GM21515 (cell line): Measurements from ENCODE around the gene GRID2.
"Not testable (repeated sequence)": the region's sequence is repeated elsewhere in the genome, so short reads cannot be mapped to it uniquely, and the experiment has no call there.

Experiments used
- ATAC-seq: cut with Tn5 transposase; IDR thresholded peaks from one replicate; pipeline ENCODE4 v1.9.1; 2021; ENCODE audit not compliant: unreplicated experiment

The GRID2 gene

DNA sequence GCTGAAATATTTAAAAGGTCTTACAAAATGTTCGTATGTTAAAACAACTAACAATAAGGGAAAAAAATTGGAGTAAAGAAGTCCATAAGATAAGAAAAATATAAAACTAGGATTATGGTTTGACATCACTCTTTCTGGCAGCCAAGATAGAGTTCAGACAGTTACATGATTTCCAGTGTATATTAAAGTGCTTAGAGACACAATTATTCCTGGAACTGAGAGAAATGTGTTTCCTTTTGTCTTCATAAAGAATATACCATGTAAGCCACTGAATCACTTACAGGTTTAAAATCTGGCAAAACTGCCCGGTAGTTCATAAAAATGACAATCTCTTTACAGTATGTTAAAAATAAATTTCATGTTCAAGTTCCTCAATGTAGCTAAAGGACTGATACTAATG, 986.1 kb downstream of the GRID2 start:
- ATAC-seq = no peak

DNA sequence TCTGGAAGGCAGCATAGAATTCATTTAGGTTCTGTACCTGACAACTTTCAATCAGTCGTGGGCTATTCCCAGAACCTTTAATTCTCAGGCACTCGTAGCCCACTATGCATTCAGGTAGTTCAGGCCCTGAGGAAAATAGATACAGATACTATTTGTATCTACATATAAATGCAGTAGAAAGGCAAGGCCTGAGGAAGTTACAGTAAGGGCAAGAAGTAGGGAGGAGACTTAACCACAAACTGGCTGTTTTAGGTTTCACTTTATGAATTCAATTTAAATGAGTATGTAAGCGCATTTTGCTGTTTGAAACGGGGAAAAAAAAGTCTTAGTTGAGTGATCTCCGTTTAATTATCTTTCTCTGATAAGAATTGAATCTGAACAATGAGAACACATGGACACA, 995.4 kb downstream of the GRID2 start:
- no peak for ATAC-seq

DNA sequence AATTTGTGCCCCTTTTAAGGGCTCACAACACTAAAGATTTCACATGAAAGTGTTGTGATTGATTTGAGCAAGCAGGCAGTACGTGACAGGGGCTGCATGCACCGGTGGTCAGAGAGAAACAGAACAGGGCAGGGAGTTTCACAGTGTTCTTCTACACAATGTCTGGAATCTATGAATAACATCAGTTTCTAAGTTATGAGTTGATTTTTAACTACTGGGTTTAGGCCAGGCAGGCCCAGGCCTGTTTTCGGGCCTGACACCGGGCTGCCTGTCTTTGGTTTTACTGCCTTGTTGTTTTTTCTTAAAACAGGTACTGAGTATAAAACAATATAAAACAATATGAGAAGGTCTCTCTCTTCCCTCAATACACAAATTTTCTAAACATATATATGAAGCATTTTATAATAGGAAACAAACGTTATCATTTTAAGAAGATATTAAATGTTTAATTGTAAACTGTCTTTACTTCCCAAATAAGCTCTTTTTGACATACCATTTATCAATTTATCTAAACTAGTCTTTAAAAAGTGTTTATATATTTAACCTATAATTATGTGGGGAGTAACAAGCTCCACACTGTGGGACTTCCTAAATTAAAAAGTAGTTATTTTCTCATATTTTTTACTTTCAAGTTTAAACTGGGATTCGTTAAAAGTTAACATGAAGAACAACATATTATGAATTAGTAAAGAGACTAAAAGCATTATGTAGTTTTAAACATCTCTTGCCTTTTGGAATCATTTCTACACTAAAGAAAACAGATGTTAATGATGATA, 997.2 kb downstream of the GRID2 start:
- not testable (repeated sequence) for ATAC-seq

DNA sequence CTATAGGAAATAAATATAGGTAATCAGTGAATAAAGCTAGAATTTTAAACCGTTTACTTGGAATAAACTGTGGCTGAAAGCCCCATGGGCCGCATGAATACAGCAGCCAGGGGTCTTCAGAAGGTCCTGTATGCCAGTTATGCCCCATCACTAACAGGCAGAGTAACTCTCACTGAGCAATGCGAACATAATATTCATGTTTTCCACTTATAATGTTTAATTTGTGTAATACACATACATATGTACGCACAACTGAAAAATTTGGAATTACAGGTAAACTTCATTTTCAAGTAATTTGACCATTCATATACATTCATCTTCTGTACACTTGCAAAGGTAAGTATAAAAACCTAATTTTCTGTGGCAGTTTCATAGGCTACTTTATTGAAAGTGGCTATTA, 998.5 kb downstream of the GRID2 start:
- no peak for ATAC-seq

DNA sequence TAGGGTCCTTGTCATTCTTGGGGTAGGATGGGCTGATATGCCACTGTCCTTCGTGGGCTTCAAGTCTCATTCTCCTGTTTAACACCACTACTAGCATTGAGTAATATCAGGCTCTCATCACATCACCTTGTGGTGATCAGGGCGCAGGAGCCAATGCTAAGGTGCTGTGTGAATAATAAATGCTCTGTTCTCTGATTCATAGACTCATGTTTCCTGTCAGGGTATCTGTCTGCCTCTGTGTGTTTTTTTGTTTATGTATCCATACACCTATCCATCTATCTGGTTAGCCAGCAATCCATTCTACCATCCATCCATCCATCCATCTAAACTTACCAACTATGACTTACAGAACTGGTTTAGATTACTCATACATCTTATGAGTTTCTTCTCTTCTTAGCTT, 999.7 kb downstream of the GRID2 start:
- no peak for ATAC-seq

DNA sequence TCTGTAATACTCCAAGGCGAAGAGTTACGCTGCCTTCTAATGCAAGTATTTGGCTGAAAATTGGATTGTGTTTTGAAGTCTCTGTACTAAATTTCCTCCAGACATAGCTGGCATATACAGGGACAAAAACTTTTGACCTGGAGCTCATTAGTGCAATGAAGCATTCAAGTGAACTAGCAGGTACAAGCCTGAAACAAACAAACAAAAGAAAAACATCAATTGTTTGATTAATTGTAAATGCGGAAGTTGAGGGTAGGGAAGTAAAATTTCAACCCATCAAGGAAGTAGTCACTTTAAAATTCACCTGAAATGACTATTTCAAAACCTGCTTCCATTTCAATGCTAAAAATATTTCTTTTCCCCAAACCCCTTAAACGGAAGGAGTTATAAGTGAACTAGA, 1008.5 kb downstream of the GRID2 start:
- no peak for ATAC-seq

DNA sequence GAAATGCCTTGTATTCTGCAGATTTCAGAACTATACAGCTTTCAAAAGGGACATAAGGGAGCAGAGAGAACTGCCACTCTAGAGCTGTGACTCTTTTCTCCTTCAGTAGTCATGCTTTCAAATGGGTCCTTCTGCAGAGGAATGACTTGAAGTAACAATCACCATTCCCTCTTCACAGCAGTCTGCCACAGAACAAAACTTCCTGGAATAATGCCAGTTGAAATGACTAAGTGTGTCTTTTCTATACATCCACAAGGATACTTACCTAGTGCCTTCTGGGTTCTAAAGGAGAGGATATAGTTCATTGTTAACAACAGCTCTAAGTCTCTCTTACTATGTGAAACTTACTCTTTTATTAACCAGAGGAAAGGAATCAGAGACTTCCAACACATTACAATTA, 1009.4 kb downstream of the GRID2 start:
- ATAC-seq = no peak

DNA sequence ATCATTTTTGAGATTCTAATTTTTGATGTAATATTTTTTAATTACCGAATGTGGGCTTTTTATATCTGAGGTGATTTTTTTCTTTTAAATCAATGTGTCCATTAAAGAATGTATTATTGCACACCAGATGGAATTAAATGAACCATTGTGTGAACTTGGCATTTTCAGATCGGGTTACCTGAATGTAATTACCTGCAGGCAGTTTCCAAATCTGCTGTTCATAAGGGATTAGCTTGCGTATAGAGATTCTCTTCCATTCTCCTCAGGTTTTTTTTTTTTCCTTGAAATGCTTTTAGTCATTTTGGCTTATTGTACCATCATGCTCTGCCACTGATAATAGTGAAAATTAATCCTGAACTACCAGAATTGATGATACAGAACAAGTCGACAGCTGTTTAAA, 1013.3 kb downstream of the GRID2 start:
- ATAC-seq = no peak

DNA sequence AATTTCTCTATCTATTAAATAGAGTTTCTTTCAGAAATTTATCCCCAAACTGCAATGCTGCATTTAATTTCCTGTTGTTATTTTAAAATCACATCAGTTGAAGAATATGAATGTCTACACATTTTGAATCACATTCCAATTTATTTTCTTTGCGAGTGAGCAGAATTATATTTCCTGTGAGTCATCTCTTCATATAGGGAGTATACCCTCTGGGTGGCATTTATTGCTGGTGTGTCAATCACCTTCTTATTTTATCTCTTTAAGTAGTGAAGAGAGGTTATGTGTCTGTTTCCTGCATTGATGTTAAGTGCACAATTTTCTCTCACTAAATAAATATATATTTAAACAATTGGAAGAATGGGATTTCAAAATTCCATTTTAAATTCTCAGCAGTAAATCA, 1013.8 kb downstream of the GRID2 start:
- ATAC-seq = no peak

DNA sequence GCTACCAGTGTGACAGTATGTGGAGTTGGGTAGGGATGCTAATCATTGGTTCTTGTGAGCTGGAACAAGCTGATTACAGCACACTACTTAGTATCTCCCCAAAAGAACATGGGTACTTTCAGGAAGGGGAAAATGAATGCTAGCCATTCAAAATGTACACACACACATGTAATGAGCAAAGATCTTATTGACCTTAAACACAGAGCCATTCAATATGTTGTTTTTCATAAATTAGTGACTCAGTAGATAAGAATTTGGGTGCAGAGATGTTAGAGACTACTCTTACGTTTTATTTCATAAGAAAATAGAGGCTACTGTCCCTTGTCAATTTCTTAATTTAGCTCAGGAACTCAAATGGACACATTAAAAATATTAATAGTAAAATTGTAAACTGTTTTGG, 1015.3 kb downstream of the GRID2 start:
- ATAC-seq = no peak

DNA sequence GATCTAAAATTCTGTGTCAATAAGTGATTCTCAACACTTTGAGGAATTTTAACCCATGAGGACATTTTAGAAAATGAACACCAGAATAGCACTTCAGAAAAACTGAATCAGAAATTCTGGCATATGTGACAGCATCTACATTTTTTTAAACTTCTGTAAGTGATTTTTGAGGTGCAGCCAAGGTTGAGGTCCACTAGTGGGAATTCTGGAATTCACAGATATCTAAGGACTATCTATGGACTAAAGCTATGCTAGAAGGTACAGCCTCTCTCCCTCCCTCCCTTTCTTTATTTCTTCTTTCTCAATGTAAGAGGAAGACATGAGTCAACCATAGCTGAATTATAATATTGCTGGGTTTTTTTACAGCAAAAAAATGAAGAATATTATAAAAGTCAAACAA, 1016.6 kb downstream of the GRID2 start:
- ATAC-seq = no peak

DNA sequence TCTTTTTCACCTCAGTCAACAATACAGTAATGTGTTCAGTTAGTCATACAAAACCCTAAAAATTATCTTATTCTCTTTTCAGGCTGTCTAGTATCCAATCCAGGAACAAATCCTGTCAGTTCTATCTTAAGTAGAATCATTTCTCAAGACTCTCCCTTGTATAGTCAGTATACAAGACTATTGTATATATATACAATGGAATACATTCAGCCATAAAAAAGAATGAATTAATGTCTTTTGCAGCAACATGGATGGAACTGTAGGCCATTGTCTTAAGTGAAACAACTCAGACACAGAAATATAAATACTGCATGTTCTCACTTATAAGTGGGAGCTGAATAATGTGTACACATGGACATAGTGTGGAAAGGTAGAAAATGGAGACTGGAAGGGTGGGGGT, 1023.6 kb downstream of the GRID2 start:
- ATAC-seq = no peak

DNA sequence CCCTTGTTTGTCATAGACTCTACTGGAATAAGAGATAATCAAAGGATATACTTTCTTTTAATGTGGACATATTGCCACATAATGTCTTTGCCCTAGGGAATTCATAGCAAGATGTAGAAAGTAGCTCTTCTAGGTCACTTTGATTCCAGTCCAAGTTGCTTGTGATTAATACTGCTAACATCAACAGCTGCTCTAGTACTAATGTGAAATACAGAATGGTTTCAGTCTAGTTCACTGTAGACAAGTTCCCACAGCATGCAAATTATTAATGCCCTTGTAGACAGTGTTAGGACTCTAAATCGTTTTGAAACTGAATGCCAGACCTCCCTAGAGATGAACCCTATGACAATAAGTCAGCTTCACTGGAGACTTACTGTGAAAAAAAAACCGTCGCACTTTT, 1030.2 kb downstream of the GRID2 start:
- peak; percentile 79 for ATAC-seq

DNA sequence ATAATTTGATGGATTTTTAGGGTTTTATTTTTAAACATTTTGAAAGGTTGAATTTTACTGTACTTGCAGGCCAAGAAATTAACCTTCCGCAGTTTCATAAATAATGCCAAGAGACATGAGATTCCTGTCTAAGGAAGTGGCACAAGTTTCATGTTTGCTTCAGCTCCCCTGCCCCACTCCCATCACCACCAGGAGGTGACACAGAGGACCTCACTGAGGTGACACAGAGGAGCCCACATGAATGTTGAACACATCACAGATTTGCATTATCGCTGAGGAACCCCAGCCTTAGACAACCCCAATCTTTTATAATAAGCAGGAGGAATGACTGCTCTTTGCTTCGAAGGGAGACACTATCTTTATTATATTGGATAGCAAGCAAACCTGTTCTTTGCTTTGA, 1033.4 kb downstream of the GRID2 start:
- ATAC-seq = no peak

DNA sequence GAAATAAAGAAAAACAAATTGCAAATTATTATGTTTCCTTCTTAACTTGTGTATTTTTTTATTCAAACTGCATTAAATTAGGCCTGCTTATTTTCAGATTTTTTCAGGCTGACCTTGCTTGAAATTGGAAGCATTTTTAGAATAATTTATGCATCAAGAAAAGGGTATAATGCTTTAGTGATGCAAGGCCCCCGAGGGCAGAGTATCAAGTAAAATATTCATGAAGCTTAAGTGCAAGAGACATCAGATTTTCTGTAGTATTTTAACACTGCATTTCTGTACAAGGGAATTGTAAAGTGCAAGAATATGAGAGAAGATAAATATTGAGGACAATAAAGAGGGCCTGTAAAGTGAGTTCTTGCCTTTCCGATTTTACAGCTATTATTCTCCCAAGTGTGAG, 1039.0 kb downstream of the GRID2 start:
- no peak for ATAC-seq

DNA sequence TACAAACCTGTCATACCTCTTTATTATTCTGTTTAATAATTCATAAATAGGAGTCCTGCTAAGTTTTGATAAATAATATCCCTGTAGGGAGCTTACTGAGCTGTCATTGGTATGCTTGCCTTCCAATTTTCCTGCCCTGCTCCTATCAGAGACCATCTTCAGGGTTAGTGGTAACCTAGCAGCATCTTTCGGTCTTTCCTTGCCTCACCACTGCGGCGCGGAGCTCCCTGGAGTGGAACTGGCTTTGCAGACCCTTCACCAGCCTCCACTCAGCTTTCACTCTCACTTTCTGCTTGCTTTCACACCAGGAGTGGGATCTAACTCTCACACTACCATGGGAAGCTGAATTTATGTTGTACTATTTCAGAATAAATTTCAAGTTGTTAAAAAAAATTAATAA, 1043.1 kb downstream of the GRID2 start:
- ATAC-seq = no peak

DNA sequence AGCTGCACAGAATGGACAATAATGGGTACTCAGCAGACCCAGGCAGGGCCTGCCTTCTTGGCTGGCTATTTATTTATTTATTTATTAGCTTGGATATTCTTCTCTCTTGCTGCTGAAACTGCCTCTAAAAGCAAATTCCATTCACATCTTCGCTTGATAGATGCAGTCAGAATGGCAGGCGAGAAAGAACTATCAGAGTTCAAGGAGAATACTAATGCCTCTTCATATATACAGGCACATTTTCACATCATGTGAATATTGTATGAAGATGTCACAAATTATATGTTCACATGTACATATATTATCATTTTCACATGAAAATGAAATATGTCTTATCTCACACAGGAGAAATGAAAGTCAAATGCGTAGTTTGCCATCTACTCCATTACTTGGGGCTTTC, 1045.1 kb downstream of the GRID2 start:
- no peak for ATAC-seq

DNA sequence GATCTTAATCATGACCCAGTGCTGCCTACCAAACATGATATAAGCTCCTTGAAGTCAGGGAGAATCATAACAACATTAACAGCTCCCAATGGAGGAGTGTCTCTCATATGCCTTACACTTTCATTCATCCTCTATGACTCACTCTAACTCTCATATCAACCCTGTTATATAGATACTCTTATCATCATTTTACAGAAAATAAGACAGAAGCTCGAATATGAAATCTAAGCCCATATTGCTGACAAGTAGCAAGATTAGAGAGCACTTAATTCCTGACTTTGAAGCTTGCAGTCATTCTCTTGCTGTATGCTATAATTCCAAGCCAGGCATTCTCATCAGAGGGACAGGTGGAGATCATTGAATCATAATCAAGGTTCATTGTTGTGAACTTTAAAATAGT, 1048.1 kb downstream of the GRID2 start:
- ATAC-seq = no peak

DNA sequence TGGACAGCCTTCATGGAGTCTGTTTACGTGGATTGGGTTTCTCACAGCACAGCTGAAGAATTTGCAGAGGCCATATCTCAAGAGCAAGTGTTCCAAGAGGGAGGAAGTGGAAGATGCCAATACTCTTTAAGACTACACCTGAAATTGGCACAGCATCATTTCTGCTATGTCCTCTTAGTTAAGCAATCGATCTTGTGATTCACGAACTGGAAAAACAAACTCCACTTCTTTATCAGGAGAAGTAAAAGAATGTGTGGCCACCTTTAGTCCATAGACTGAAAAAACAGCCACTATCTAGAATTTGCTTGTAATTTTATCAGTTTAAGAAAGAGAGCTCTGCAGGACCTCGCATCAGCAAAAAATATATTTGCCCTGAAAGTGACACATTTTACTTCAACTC, 1051.6 kb downstream of the GRID2 start:
- ATAC-seq = no peak

DNA sequence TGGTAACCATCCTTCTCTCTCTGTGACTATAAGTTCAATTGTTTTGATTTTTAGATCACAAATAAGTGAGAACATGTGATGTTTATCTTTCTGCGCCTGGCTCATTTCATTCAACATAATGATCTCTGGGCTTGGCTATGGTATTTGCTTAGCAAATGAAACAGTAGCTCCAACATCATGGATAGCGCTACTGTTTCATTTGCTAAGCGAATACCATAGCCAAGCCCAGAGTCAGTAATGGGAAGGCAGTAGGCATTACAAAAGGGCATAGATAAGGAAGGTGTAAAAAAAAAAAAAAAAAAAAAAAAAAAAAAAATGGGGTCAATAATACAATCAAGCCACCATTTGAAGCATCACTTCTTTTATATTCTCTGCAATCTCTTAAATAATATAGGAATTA, 1055.8 kb downstream of the GRID2 start:
- ATAC-seq = no peak

DNA sequence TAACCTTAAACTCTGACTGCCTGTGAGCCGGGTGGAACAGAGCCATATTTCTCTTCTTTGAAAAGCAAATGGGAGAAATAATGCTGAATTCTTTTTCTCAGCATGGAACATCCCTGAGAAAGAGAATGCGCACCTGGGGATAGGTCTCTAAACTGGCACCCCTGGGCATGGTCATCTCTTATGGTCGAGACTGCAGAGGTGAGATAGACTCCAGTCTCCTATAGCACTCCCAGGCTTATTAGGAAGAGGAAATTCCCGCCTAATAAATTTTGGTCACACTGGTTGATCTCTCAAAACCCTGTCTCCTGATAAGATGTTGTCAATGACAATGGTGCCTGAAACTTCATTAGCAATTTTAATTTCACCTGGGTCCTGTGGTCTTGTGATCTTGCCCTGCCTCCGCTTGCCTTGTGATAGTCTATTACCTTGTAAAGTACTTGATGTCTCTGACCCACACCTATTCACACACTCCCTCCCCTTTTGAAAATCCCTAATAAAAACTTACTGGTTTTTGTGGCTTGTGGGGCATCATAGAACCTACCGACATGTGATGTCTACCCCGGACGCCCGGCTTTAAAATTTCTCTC, 1062.5 kb downstream of the GRID2 start:
- ATAC-seq = not testable (repeated sequence)

DNA sequence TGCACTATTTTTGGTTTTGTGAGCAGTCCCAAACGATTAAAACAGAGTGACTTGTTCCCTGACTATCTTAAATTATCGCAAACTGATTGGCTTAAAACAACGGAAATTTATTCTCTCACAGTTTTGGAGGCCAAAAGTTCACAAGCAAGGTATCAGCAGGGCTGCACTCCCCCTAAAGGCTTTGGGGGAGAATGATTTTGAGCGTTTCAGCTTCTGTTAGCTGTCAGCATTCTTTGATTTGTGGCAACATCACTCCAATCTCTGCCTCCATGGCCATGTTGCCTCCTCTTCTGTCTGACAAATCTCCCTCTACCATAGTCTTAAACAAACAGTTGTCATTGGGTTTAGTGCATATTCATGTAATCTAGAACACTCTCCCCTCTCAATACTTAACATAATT, 1065.2 kb downstream of the GRID2 start:
- ATAC-seq = no peak

DNA sequence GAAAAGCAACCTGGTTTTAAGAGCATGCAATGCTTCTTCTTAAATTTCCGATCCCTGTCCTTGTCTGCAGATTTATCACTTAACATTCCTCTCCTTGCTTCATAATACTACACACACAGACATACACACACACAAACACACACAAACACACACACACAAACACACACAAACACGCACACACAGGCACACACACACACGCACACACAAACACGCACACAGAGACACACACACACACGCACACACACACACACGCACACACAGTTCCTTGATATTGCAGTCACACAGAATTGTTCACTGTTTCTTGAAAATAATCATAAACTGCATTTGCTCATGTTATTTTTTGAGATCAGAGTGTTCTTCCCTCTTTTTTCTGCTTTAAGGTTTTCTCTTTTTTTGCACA, 1066.5 kb downstream of the GRID2 start:
- no peak for ATAC-seq
